LoVo (cell line): ENCODE data around the gene NRROS.
"Not testable (repeated sequence)": the region's sequence is repeated elsewhere in the genome, so short reads cannot be mapped to it uniquely, and the experiment has no call there.

ENCODE experiments used
- DNase-seq: peaks from one replicate; pipeline ENCODE4 v3.0.0-alpha.2; 2016; ENCODE audit warnings: low spot score

The NRROS gene

GRCh38 chr3:196624907-196625306 lies 14.6 kb upstream of the NRROS start:
- DNase-seq = no peak

- no peak for DNase-seq
Observed at GRCh38 chr3:196625331-196625730, 14.2 kb upstream of the NRROS start.

GRCh38 chr3:196627918-196628231 lies 11.6 kb upstream of the NRROS start:
- no peak for DNase-seq

GRCh38 chr3:196629228-196629627 lies 10.3 kb upstream of the NRROS start:
- no peak for DNase-seq

GRCh38 chr3:196631682-196632045 lies 7.8 kb upstream of the NRROS start:
- DNase-seq = no peak

- DNase-seq = peak; percentile 86
Observed at GRCh38 chr3:196632046-196632751, 7.3 kb upstream of the NRROS start.

GRCh38 chr3:196633555-196634151 lies 5.8 kb upstream of the NRROS start:
- no peak for DNase-seq

GRCh38 chr3:196634224-196634623 lies 5.3 kb upstream of the NRROS start:
- no peak for DNase-seq

- DNase-seq = no peak
Observed at GRCh38 chr3:196634829-196635228, 4.7 kb upstream of the NRROS start.

- DNase-seq = no peak
Observed at GRCh38 chr3:196636369-196637349, 2.8 kb upstream of the NRROS start.

GRCh38 chr3:196637941-196638340 lies 1.6 kb upstream of the NRROS start:
- not testable (repeated sequence) for DNase-seq

- DNase-seq = no peak
Observed at GRCh38 chr3:196638861-196639482, 522 bp upstream of the NRROS start.

- DNase-seq = no peak
Observed at GRCh38 chr3:196640297-196641018, 964 bp downstream of the NRROS start.

- DNase-seq = no peak
Observed at GRCh38 chr3:196641333-196642054, 2.0 kb downstream of the NRROS start.

GRCh38 chr3:196642434-196642833 lies 2.9 kb downstream of the NRROS start:
- DNase-seq = no peak

GRCh38 chr3:196643201-196643749 lies 3.8 kb downstream of the NRROS start:
- no peak for DNase-seq

GRCh38 chr3:196643761-196644160 lies 4.3 kb downstream of the NRROS start:
- DNase-seq = no peak

GRCh38 chr3:196645096-196645495 lies 5.6 kb downstream of the NRROS start:
- DNase-seq = no peak

GRCh38 chr3:196645897-196646665 lies 6.6 kb downstream of the NRROS start:
- no peak for DNase-seq

GRCh38 chr3:196646666-196647216 lies 7.2 kb downstream of the NRROS start:
- DNase-seq = no peak
